NCI-H2107 treated with DMSO at 0.1 percent for 48 hours (cell line): ENCODE data around the gene SLCO4C1.

Experiments
- DNase-seq: peaks from one replicate; lab custom pipeline; 2025; ENCODE audit not compliant: unreplicated experiment; lab: John Stamatoyannopoulos, UW

SLCO4C1 gene

GRCh38 chr5:102271759-102272158, 24.3 kb downstream of the SLCO4C1 start:
- no peak for DNase-seq

- DNase-seq = no peak
These were observed 26.0 kb downstream of the SLCO4C1 start for GRCh38 chr5:102270036-102270435.

- no peak for DNase-seq
These were observed 33.4 kb downstream of the SLCO4C1 start for GRCh38 chr5:102262688-102263087.

DNA sequence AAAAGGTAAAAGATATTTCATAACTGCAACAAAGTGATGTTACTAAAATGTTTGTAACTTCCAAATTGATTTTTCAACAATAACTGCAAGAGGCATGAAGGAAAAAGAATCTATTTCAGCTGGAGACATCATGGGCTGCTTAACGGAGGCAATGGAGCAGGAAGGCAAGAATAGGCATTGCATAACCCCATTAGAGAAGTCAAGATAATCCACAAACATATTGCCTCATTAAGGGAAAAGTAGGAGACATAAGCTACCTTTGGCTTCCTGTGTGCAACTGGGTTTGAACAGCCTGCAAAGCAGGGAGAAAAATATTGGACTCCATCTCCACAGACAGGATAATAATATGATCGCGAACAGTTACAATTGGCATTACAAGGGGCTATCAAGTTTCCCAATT, 46.7 kb downstream of the SLCO4C1 start:
- DNase-seq = no peak

DNA sequence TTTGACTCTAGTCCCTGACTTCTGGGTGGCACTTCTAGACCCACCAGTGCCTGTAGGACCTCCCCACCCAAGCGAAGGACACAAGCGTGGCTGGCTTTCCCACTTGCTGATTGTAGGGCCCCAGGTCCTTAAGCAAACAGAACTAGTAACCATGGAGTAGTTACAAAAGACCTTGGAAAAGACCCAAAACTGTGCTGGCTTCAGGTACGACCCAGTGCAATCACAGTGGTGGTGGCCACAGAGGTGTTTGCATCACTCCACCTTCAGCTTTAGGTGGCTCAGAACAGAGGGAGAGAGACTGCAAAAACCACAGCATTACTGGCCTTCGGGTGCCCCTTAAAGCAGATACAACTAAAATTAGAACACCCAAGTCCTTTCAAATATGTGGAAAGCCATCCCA, 52.9 kb downstream of the SLCO4C1 start:
- DNase-seq = no peak

DNA sequence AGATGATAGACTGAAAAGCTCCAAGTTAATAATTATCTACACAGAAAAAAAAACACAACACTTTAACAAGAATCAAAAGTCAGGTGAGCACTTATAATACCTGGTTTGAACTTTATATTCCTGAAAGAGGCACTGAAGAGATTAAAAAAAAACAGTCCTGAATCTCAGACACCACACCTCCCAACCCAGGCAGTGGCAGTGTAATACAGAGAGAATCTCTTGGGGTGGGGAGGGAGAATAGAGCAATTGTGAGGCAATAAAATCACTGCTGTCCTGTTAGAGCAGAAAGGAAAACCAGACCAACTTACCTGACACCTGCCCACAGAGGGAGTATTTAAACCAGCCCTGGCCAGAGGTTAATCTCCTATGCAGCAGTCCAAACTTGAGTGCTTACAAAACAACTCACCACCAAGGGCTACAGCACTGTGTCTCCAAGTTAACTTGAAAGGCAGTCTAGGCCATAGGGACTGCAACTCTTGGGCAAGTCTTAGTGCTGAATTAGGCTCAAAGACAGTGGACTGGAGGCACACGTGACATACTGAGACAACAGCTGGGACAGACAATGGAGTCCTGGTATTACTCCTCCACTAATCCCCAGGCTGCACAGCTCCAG, 54.2 kb downstream of the SLCO4C1 start:
- no peak for DNase-seq

DNA sequence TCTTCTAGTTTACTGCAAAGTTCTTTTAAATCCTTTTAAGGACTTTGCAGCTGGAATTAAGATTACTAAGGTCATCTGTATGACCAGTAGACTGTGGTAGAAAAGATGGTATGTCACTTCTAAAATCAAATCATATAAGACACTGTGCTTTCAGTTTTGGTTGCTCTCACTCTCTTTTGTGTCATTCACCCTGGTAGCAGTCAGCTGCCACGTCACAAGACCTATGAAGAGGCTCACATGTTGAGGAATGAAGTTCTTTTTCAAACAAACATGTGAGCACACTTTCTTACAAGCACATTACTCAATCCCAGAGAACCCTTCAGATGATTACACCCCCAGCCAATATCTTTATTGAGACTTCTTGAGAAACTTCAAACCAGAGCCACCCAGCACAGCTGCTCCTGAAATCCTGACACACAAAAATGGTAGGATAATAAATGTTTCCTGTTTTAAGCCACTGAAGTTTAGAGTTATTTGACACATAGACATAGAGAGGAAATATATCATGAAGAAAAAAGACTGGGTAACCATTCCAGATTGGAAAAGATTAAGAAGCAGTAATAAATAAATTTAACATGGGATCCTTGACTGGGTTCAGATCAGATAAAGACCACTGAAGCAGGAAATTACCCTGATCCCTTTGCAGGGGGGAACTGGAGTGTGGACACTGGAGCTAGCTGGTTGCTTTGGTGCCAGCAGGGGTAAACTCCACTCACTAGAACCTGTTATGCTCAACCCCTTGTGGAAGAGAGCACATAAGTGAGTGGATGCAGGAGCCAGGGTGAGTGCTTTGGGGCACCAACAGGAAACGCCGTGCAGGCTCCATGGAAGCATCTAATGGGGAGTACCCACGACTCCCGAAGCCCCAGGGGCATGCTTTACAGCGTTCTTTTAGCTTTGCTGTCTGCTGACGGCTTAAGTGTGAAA, 64.1 kb downstream of the SLCO4C1 start:
- DNase-seq = no peak

DNA sequence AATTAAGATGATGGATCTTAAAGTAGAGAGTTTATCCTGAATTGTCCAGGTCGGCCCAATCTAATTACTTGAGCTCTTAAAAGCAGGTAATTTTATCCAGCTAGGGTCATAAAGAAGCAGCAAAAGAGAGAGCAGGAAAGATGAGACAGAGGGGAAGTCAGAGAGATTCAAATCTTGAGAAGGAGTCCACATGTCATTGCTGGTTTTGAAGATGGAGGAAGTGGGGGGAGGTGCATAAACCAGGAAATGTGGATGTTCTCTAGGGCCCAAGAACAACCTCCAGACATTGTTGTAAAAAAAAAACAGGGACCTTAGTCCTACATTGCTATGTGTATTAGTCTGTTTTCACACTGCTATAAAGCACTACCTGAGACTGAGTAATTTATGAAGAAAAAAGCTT, 66.4 kb downstream of the SLCO4C1 start:
- DNase-seq = no peak

- no peak for DNase-seq
These were observed 69.8 kb downstream of the SLCO4C1 start for GRCh38 chr5:102226321-102226720.

- DNase-seq = peak; percentile 4
These were observed 72.3 kb downstream of the SLCO4C1 start for GRCh38 chr5:102223542-102224477.

- no peak for DNase-seq
These were observed 73.3 kb downstream of the SLCO4C1 start for GRCh38 chr5:102222772-102223171.

DNA sequence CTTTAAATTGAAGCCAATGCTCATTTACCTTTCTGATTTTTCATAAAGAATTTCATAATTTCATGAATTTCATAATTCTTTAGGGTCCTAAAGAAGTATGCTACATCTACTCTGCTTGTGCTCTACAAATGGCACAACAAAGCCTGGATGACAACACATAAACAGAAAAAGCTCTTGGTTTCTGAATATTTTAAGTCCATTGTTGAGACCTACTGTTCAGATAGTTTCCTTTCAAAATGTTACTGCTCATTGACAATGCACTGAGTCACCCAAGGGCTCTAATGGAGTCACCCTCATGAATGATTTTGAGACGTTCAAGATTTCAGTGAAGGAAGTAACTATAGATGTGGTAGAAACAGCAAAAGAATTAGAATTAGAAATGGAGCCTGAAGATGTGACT, 74.1 kb downstream of the SLCO4C1 start:
- DNase-seq = no peak

GRCh38 chr5:102218159-102218558, 77.9 kb downstream of the SLCO4C1 start:
- DNase-seq = no peak

GRCh38 chr5:102216678-102217077, 79.4 kb downstream of the SLCO4C1 start:
- no peak for DNase-seq

DNA sequence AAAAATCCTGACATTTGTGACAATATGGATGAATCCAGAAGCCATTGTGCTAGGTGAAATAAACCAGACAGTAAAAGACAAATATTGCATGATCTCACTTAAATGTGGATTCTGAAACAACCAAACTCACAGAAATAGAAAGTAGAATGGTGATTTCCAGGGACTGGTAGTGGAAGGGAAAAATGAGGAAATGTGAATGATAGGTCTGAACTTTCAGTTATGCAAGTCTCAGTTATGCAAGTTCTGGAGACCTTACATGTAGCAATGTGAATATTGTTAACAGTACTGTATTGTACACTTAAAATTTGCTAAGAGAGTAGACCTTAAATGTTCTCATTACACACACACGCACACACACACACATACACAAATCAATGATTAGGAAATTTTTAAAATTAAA, 84.9 kb downstream of the SLCO4C1 start:
- DNase-seq = no peak

DNA sequence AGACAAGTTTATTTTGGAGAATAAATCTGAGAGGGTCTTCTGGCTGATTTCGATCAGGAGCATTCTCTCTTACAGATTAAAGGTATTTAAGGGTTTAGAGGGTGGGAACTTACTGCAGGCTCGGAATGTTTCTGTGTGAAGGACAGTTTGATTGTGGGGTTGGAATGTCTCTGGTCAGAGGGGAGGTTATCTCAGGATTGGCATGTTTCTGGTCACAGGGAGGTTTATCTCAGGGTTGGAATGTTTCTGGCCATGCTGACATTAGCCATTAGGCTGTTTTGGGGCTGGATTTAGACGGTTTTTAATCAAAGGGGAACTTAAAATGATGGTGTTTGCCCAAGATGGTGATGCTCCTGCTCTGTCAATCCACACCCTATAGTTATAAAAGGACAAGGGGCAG, 95.2 kb downstream of the SLCO4C1 start:
- no peak for DNase-seq

- no peak for DNase-seq
These were observed 99.6 kb downstream of the SLCO4C1 start for GRCh38 chr5:102196481-102196880.
